GM18526 (cell line): ENCODE measurements around the gene MFNG.

Experiments used
- POLR2A ChIP-seq: IDR thresholded peaks from 3 replicates; pipeline ENCODE4 v1.6.1; 2011; ENCODE audit not compliant: insufficient read length; ENCODE audit errors: extremely low read depth

MFNG gene

GRCh38 chr22:37455896-37456295 is 30.3 kb downstream of the MFNG start:
- TF ChIP-seq POLR2A, result no peak

DNA sequence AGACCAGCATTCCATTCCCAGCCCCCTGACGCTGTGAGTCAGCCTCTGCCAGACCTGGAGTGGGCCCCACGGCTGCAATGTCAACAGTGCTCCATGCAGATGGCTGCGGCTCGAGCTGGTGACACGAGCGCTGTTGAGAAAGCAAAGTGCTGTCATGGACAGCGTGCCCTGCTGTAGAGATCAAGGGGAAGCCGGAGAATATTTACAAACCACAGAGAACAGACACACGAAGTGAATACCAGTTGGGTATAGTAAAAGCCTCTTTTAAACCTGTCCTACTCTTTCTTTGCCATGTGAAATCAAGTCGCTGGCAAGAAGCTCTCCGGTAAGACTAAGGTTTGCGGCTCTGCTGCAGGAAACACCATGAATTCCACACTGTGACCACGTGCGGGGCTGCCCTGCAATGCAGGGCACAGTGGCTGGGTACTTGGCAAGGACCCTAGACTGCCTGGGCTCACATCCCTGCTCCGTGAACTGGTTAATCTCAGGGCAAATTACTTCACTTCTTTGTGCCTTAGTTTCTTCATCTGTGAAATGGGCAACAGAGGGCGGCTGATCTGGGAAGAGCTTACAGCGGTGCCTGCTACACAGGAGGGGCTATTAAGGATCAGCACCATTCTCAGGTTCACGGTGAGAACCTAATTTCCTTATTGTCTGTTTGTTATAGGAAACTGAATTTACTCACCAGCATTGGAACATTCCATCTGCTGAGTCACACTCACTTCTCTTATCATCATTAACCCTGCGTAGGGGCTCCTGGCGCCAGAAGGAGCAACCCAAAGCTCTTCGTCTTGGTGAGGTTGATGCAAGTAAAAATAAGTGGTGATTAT is 31.1 kb downstream of the MFNG start:
- no peak for TF ChIP-seq POLR2A

- no peak for TF ChIP-seq POLR2A
Measured at GRCh38 chr22:37453696-37454095, 32.5 kb downstream of the MFNG start.

DNA sequence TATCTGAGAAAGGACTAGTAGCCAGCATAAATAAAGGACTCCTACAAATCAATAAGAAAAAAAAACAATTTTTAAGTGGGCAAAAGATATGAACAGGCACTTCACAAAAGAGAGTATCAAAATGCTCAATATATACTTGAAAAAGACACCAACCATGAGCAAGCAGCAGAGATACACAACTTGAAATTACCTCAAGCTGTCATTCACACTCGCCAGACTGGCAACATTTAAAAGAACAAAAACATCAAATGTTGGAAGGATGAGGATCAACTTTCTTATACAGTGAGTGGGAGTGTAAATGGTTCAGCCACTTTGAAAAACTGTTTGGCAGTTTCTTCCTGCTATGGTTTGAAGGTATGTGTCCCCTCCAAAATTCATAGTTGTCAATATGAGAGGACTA is 35.0 kb downstream of the MFNG start:
- TF ChIP-seq POLR2A, result no peak

DNA sequence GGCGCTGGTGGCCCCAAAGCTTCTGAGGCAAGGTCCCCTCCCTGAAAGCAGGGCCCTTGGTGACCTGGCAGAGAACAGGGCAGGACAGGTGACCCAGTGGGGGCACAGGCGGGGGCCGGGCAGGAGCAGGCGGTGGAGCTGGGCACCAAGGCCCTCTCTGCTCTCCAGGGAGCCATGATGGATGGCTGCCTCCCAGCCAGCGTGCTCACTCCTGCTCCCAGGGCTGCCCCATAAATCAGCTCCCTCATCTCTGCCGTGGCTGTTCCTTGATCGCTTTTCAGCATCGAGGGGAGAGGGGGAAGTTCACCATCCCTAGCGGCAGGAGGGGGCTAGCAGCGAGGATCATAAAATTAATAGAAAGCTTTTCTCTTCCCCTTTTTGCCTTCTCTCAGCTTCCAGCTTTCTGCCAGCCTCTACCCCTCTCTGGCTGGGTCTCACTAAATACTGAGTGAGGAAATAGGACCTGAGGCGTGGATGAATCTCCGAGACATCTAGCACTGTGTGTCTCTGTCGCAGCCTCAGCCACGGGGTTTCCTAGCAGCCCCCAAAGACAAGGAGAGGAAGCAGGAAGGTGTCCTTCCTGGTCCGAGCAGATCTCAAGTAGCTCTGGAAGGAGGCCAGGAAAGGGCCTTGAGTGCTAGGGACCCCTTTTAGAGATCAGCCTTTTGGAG is 36.7 kb downstream of the MFNG start:
- no peak for TF ChIP-seq POLR2A

DNA sequence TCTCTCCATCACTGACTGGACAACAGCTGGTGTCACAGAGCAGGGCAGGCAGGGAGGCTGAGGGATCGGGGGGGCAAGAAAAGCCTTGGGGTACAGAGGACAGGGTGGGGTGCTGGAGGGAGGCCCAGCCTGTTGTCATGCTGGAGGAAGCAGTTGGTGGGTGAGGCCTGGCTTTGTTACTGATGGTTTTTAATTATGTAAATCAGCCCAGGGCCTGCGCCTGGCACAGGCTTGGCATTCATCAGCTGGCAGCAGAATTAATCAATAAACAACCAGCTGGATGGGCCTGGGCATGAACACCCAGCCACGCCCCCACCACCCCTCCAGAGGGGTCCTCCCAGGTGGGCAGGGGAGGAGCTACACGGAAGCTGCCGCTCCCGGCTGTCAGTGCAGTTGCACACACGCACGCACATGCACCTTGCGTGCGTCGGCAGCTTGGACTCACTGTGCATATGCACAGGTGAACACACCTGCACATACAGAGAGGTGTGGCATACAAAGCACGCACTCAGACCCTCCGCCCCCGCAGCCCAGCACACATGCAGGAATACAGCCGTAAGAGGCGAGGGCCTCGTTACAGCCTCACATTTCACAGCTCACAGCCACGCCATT is 37.6 kb downstream of the MFNG start:
- TF ChIP-seq POLR2A, result no peak

GRCh38 chr22:37445501-37445900 is 40.7 kb downstream of the MFNG start:
- TF ChIP-seq POLR2A, result no peak

DNA sequence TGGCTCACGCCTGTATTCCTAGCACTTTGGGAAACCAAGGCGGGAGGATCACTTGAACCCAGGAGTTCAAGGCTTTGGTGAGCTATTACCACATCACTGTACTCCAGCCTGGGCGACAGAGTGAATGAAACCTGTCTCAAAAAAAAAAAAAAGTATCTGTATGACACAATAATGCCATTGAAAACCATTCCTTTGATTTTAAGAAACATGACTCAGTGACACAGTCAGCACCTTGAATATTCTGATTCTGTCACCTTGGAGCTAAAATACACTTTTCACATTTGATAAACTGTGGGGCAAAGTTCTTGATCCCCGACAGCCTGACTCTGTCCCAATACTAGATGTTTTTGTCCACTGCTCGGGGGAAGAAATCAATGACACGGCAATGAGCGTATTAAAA is 42.2 kb downstream of the MFNG start:
- no peak for TF ChIP-seq POLR2A

- TF ChIP-seq POLR2A, result no peak
Measured at GRCh38 chr22:37443086-37443485, 43.1 kb downstream of the MFNG start.

DNA sequence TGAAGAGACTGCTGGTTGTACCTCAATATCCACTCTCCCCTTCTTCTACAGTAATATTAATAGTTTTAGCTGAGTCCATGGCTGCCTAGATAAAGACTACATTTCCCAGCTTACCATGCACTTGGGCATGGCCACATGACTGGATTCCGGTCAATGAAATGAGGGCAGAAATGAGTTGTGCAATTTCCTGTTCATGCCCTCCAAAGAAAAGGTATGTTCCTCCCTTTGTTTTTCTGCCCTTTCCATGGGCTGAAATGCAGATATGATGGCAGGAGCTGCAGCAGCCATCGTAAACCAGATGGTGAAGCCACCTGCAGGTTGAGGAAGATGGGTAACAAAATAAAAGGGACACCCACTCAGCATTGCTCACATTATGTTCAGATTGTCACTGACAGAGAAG is 43.6 kb downstream of the MFNG start:
- TF ChIP-seq POLR2A, result no peak

- no peak for TF ChIP-seq POLR2A
Measured at GRCh38 chr22:37442135-37442534, 44.0 kb downstream of the MFNG start.

GRCh38 chr22:37440875-37441274 is 45.3 kb downstream of the MFNG start:
- no peak for TF ChIP-seq POLR2A

DNA sequence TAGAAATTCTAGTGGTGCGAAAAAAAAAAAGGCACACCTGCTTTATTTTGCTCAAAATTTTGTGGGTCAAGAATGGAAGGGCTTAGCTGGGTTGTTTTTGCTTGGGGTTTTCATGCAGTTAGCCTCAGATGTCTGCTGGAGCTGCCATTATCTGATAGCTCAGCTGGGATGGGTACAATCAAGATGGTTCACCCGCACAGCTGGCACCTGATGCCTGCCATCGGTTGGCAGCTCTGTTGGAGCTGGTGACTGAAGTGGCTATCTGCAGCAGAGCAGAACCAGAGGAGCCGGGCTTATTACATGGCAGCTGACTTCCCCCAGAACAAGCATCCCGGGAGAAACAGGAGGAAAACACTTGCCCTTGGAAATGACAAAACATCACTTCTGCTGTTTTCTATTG is 46.8 kb downstream of the MFNG start:
- no peak for TF ChIP-seq POLR2A

DNA sequence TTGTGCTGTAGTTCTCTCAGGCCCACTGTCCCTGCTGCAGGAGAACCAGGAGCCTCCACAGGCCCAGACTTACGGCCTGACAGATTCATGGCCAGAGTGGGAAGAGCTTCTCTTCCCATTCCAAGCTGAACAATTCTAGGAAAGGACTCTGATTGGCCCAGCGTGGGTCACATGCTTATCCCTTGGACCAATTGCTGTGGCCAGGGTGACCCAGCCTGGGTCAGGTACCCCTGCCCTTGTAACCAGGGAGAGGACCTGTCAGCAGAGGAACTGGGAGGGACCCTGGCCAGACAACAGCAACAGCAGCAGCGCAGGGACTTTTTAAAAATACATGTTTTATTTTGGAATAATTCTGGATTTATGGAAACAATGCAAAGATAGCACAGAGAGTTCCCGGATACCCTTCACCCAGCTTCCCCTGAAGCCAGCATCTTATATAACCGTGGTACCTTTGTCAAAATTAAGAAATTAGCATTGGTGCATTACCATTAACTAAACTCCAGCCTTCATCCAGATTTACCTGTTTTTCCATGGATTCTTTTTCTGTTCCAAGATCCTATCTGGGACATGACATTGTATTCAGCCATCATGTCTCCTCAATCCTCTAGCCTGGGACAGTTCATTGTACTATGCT is 50.1 kb downstream of the MFNG start:
- no peak for TF ChIP-seq POLR2A

GRCh38 chr22:37433786-37434185 is 52.4 kb downstream of the MFNG start:
- TF ChIP-seq POLR2A, result no peak

DNA sequence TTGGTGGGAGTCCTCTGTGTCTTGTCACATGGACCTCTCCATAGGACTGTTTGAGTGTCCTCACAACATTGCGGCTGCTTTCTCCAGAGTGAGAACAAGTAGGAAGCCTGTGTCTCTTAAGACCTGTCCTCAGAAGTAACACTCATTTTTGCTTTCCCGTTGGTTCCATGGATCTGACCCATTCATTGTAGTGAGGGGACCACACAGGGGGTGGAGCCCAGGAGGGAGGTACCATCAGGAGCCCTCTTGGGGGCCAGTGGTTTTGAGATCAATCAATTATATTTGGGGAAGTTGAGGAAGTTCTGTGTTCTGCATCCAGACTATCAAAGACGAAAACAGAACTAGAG is 53.5 kb downstream of the MFNG start:
- TF ChIP-seq POLR2A, result no peak
